Stimulated activated CD8-positive, alpha-beta memory T cell treated with anti-CD3 and anti-CD28 coated beads, Interleukin-4, amount 100 ng/mL, for 24 hours (primary cell): ENCODE results near the gene HMGB2.

ENCODE experiments used
- DNase-seq: peaks from one replicate; pipeline ENCODE4 v3.0.0-alpha.2; 2020; ENCODE audit warnings: low read depth

The HMGB2 gene

DNA sequence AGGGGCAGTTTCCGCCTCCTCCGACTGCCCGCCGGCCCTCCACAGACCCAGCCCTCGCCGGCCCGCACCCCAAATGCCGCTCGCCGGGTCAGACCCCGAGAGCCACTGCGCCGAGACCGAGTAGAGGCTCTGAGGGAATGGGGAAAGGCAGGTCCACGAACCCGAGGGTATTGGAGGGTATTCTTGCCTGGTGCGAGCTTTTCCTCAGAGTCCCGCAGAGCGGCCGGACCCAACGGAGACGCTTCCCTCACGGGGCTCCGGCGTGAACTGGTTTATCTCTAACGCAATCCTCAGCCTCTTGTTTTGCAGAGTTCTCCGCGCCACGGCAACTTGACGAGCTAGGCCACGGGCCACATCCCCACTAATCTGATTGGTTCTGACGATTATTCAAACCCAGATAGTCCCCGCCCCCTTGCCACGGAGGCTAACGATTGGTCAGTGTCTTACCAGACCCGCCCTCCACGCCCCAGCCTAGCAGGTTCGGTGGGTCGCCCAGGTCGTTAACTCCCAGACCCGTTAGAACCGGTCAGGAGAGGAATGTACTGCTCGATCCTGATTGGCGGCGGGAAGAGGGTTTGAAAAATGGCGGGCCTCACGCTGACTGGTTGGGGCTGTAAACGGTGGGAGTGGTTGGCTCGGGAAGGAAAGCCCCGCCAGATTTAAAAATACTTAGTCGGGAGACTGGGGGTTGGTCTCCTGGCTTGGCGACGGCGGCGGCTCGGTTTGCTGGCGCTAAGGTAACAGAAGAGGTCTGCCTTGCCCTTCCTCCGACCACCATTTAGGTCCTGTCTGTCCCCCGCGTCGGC lies at the start of gene HMGB2:
HMGB2 (minus strand) TSS at position 274 of the 806 bp plus-strand sequence. CDS start 709 bp downstream, outside the sequence.
- DNase-seq: peak; percentile 99

DNA sequence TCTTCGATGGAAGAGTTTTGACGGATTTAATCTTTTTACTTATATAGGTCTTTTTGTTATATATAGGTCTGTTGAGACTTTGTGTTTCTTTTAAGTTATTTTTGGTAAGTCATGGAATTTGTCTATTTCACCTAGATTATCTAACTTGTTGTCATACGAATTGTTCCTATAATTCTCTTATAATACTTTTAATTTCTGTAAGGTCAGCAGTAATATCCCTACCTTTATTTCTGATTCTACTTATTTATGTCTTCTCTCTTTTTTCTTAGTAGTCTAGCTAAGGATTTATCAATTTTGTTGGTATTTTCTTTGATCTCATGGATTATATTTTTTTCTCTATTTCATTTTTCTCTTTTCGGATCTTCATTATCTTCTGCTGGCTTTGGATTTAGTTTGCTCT lies 48.2 kb upstream of the HMGB2 start:
- no peak for DNase-seq

DNA sequence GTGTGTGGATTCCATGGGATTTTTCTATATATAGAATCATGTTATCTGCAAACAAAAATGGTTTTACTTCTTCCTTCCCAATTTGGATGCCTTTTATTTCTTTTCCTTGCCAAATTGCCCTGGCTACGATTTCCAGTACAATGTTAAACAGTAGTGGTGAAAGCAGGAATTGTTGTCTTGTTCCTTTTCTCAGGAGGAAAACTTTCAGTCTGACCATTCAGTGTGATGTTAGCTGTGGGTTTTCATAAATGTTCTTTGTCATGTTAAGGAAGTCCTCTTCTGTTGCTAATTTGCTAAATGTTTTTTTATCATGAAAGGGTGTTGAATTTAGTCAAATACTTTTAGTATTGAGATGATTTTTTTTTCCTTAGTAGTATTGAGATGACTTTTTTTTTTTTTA lies 47.5 kb upstream of the HMGB2 start:
- no peak for DNase-seq

DNA sequence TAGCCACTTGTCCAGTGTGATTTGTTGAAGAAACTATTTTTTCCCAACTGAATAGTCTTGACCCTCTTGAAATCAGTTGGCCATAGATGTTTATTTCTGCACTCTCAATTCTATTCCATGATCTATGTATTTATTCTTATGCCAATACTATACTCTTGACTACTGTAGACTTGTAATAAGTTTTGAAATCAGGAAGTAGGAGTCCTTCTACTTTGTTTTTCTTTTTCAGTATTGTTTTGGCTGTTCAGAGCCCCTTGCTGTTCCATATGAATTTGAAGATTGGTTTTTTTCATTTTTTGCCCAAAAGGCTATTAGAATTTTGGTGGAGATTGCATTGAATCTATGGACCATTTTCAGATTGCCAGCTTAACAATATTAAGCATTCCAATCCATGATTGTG lies 46.8 kb upstream of the HMGB2 start:
- no peak for DNase-seq

DNA sequence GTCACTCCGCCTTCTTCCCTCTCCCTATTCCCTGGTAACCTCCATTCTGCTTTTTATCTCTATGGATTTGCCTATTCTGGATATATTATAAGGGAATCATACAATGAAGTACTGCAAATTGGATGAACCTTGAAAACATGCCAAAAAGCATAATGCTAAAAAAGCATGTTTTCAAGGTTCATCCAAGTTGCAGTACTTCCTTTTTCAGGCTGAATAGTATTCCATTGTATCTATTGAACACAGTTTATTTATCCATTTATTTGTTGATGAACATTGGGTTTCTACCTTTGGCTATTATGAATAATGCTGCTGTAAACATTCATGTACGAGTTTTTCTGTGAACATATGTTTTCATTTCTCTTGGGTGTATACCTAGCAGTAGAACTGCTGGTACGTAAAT lies 45.8 kb upstream of the HMGB2 start:
- DNase-seq: no peak

DNA sequence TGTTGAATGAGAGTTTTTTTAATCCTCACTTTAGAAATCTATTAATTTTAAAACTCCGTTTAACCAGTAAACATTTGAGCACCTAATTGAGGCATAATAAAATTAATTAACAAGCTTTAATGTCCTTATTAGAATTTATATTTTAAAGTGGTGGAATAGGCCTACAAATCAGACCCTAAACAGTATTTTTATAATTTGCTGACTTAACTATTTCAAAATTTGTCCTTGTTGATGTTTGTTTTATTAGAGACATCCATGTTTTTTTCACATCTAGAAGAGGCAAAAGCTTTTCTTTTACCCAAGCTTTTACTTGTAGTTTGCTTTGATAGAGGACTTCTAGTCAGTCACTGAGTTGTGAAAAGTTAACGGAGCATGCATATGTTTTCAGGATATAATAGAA lies 40.4 kb upstream of the HMGB2 start:
- no peak for DNase-seq

DNA sequence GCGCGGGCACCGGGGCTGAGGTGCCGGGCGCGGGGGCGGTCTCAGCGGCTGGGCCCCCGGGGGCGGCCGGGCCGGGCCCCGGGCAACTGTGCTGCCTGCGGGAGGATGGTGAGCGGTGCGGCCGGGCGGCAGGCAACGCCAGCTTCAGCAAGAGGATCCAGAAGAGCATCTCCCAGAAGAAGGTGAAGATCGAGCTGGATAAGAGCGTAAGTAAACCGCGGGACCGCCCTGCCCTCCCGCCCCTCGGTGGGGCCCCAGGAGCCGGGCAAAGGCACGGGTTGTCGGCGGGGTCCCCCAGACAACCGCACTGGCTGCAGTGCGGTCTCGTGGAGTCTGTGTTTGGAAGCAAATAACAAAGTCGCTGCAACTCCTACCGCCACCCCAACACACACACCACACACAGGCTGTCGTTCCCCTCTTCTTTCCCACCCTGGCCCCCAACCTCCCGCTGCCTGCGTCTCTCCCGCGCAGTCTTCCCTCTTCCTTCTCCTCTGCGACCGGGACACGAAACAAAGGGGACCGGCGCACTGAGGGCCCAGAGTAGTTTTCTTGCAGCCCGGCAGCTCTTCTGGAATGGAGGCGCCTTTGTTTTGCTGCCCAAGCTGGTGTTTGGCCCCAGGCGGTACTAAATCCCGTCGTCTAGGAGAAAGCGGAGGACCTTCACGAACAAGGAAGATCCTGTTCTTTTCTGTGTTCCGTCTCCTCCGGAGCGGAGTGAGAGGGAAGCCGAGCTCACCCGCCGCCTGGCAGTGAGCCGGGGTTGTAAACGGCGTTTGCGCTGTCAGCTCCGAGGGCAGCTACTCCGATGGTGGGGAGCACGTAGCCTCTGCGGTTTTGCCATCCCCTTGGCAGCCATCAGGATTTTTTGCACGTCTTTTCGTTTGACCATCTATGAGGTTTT lies 37.4 kb upstream of the HMGB2 start:
- DNase-seq: peak; percentile 15

DNA sequence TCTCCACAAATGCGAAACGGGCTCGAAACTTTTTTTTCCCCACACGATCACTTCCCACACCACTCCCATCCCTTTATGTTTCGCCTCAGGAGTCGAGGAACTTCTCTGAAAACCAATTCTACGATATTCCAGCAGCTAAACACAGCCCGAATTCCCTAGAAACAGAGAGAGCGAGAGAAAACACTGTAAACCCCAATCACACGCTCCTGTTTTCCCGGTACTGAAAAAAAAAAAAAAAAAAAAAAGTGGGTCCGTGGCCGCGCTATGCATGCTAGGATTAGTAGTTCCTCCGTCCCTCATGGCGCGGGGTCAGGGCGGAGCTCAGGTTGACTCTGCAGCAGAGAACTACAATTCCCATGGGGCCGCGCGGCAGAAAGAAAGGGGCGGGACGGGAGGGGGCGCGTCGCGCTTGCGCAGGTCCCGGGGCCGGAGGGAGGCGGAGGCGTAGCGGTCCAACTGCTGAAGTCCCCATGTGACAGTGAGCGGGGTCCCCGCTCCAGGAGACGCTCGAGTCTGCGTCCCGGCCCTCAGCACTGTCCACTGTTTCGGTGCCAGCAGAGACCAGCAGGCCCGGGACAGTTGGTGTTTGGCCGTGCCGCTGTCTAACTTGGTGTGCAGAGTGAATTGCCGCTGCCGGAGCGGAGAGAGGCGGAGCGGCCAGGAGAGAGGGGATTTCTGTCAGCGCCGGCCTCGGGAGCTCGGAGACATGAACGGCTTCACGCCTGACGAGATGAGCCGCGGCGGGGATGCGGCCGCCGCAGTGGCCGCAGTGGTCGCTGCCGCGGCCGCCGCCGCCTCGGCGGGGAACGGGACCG lies 36.5 kb upstream of the HMGB2 start, which contains the start of gene SAP30:
SAP30 (plus strand) TSS at position 478 of the 815 bp plus-strand sequence; CDS start at position 707, 229 bp downstream.
- DNase-seq: peak; percentile 94

DNA sequence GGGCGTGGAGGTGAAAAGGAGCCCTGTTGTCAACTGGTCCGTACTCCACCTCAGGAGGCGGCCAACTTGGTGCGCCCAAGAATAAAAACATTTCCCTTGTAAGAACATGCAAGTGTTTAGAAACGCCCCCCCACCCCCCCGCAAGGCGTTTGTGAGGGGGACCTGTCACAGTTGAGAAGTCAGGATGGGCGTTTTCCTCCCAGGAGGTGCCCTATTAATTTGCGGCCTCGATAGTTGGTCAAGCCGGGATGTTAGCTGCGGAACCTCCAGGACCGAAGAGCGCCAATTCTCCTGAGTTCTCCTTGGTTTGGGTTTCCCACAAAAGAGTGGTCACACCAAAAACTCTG lies 35.9 kb upstream of the HMGB2 start:
- DNase-seq: peak; percentile 40

DNA sequence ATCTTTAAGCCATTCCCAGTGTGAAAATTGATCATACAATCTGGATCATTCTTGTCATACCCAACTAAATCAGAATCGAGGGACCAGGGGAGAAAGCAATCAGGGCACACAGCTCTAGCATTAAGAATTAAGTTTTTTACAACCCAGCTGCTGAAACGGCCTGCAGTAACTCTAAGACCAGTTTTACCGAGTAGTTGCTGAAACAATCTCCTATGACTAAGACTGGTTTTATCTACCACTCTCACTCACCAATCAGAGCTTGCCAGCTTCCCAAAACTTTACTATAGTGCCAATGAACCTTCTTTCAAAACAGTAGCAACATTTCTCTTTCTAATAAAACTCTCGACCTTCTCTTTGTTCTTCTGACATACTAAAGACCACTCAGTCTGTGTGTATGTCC lies 33.8 kb upstream of the HMGB2 start:
- DNase-seq: no peak

DNA sequence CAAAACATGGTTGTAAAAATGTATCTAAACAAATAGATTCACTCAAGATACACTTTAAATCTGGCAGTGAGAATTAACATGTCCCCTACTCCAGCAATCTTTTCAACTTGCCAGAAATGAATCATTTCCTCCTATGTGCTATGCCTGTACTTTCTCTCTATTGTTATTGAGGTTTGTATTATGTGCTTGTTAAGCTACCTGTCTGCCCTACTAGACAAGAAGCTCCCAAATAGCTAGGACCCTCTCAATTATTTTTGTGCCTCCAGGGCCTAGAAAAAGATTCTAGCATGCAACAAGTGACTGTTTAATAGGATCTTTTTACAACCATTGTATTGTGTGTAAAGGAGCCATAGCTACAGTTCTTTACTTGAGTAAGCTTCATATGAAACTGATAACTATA lies 33.1 kb upstream of the HMGB2 start:
- DNase-seq: no peak

DNA sequence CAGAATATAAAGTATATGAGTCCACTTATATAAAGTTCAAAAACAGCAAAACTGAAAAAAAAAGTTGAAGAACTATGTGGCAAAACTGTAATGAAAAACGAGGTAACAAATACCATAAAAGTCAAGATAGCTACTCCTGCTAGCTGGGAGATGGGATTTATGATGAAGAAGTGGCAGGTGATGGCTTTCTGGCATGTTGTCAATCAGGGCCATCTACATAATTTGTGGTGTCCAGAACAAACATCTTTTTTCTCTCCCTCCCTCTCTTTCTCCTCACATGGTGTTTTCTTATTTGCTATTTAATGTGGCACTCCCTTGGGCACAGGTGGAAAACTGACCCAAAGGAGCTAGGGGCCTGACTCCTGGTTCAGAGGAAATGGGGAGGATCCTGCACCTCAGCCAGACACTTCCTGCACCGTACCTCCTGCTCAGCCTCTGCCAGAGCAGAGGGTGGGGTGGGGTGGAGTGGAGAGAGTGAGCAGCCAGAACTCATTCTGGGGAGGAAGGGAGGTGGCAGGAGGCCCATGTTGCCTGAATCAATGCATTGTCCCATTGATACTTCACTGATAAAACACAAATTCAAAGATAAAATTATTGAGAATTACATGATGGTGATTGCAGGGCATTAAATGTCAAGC lies 31.3 kb upstream of the HMGB2 start:
- no peak for DNase-seq

DNA sequence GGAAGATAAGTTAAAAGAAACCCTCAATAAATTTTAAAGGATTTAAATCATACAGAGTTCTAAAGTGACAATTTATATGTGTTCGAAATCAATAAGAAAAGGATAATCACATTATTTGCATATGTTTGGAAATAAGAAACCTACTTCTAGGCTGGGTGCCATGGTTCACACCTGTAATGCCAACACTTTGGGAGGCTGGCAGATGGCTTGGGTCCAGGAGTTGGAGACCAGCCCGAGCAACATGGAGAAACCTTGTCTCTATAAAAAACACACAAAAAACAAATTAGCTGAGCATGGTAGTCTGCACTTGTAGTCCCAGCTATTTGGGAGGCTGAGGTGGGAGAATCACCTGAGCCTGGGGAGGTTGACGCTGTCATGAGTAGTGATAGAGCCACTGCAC lies 28.5 kb upstream of the HMGB2 start:
- DNase-seq: no peak

DNA sequence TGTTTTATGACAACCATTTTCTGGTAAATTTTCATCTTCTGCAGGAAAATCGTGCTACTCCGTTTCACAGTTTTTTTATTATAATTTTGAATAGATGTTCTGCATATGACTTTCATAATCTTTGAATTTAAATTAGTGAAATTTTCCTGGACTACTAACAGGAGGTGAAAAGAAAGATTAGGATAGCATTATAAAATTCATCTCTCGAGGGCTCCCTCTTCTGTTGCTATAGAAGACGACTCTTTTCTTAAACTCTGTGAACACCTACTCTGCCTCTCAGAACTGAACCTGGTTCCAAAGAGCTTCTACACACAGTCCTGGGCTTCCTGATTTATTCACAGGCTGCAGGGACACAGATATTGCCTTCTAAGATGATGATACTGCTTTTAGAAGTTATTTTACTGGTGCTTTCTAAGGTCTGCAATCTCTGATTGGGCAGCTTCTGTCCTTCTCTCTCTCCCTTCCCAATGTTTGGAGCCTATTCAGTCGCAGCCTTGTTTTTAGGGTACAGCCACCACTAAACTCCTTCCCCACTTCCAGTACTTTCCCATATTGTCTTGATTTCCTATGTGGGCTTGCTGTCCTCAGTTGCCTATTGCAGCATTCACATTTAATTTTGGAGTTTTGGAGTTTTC lies 26.5 kb upstream of the HMGB2 start:
- no peak for DNase-seq

DNA sequence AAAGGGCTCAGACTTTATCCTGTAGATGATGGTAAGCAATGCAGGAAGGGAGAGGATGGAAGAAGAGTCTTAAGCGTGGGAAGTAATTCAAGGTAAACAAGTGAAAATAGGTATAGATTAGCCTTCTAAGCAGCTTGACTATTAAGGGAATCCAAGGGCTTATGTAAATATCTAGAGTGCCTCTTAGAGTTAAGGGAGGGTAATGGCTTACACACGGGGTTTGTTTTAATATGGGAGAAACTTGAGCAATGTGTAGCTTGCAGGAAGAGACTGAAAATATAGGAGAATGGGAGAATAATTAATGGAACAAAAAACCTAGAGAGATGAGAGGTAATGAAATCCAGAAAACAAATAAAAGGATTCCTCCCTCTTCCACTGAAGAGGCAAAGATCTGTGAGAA lies 23.8 kb upstream of the HMGB2 start:
- no peak for DNase-seq

DNA sequence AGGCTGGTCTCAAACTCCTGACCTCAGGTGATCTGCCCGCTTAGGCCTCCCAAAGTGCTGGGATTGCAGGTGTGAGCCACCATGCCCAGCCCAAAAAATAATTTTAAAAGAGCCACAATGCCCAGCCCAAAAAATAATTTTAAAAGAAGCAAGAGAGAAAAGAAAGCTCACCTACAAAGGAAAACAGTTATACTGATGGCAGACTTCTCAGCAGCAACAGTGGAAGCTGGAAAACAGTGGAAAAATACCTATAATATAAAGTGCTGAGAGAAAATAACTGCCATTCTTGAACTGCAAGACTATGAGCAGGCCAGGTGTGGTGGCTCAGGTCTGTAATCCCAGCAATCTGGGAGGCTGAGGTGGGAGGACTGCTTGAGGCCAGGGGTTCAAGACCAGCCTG lies 13.3 kb upstream of the HMGB2 start:
- DNase-seq: no peak

DNA sequence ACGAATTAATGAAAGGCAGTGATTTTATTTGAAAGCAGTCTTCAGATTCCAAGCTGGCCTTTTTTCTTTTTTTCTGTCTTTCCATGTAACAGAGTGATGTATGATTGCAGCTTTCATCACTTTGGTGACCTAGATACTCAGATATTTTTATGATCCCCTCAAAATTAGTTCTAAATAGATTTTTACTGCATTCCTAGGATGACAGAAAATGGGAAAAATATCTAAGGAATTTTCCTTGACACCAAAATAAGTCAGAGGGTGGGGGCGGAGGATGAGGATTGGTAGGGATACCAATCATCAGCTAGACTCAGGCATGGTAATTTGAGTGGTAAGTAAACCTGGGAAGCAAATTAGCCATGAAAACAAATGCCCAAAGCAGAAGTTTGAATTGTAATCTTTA lies 11.9 kb upstream of the HMGB2 start:
- DNase-seq: no peak

DNA sequence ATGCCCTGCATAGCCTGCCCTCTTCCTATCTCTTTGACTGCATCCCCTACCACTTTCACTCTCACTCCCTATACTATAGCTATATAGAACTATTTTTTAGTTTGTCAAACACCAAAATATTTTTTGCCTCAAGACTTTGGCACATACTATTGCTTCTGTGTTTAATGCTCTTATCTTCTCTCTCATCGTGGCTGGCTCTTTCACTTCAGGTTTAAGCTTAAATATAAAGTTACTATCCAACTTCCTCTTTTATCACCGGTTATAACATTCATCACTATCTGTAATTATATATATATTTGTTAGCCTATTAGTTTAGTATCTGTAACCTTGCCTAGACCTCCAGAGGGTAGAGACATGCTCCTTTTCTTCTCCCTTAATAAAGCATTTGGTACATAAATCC lies 11.5 kb upstream of the HMGB2 start:
- no peak for DNase-seq

DNA sequence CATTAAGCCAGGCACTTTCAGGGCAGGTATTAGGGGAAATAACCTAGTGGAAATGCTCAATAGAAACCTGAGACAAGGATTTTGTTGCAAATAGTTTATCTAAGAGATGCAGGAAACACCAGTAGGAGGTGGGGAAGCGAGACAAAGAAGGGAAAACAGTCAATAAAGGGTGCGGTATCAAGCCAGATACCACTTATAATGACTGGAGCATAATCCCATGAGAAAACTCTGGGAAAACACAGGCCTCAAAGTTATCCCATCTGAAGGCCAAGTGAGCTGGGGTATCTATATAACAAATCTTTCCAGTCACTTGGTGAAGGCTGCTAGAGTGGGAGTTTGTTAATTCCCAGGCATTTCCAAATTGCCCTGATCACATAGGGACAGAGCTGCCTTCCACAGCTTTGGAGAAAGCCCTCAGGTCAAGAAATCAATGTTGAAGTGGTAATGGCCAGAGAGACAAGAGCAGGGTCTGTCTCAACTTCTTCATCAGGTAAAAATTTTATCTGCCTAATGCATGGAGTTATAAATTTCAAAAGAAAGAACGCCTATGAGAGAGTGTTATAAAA lies 9.8 kb upstream of the HMGB2 start:
- no peak for DNase-seq

DNA sequence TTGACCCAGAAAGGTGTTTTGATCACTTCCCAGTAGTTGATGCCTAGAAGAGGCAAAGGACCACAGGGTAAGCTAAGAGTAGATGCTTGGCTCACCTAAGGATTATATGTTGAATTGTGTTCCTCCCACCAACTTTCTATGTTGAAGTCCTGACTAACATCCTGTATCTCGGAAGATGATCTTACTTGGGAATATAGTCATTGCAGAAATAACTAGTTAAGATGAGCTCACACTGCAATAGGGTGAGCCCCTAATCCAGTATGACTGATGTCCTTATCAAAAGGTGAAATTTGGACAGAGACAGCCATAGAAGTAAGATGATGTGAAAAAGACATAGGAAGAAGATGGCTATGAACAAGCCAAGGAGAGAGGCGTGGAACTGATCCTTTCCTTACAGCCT lies 3.3 kb upstream of the HMGB2 start:
- no peak for DNase-seq
